B cell (primary cell): ENCODE measurements around the gene C2orf92. TPM values are rescaled to one million over a fixed set of nuclear protein-coding genes. Genes with fewer than 3 reads are reported as not detected.
"Not testable (repeated sequence)": the region's sequence is repeated elsewhere in the genome, so short reads cannot be mapped to it uniquely, and the experiment has no call there.

Source experiments
- ATAC-seq: fragments of 200-7000 bp; cut with Tn5 transposase; one replicate; pipeline ENCODE4 v1.10.0; 2021; ENCODE audit warnings: low read depth, mild to moderate bottlenecking, moderate number of reproducible peaks, moderate library complexity
- CTCF ChIA-PET: fragments of 350-600 bp; sonication (Branson Sonifier 250); formaldehyde crosslinking; loops from one replicate; lab custom pipeline; 2021; ENCODE audit warnings: antibody characterized with exemption, inconsistent platforms; lab: Charles Lee
- POLR2A ChIA-PET: fragments of 350-600 bp; sonication (Branson Sonifier 250); formaldehyde crosslinking; loops from one replicate; lab custom pipeline; 2021; ENCODE audit warnings: antibody characterized with exemption; lab: Charles Lee
- DNase-seq: peaks from one replicate; pipeline ENCODE4 v3.0.0; 2013
- H2AFZ ChIP-seq: 2 replicates; pipeline ENCODE4 v1.6.1; 2012; ENCODE audit warnings: mild to moderate bottlenecking, low read depth, low read length; ENCODE audit not compliant: insufficient read depth, poor library complexity, severe bottlenecking
- H3K27ac ChIP-seq, 2 donors: 1 replicate in 1 of 2; 2 replicates in 1 of 2; pipeline ENCODE4 v1.5.1; 2012 to 2013; ENCODE audit warnings: low read length in 2 of 2, mild to moderate bottlenecking in 2 of 2, moderate library complexity in 1 of 2
- H3K27me3 ChIP-seq, 4 experiments: fragments of 200-600 bp in 1 of 4; sonication (generic) in 1 of 4; replicated peaks in 1 of 4; 1 replicate in 2 of 4; 2 replicates in 2 of 4; pipeline versions ENCODE4 v1.6.1 to v1.7.0; 2013 to 2016; ENCODE audit warnings: low read length in 3 of 4, mild to moderate bottlenecking in 2 of 4, mixed read lengths in 1 of 4, moderate library complexity in 1 of 4; ENCODE audit not compliant: insufficient read depth in 4 of 4, control insufficient read depth in 3 of 4; ENCODE audit errors: control extremely low read depth in 1 of 4
- H3K36me3 ChIP-seq, 2 experiments: replicated peaks in 1 of 2; 1 replicate in 1 of 2; 2 replicates in 1 of 2; pipeline versions ENCODE4 v1.6.1 to v1.7.1; 2013; ENCODE audit warnings: low read length in 1 of 2; ENCODE audit not compliant: insufficient read depth in 2 of 2, control insufficient read depth in 1 of 2; ENCODE audit errors: control extremely low read depth in 1 of 2, extremely low read depth in 1 of 2
- H3K4me1 ChIP-seq, 2 donors: fragments of 200-600 bp in 1 of 2; sonication (generic) in 1 of 2; 1 replicate in 1 of 2; 2 replicates in 1 of 2; pipeline versions ENCODE4 v1.5.1 to v1.6.1; 2013 to 2017; ENCODE audit warnings: low read length in 2 of 2; ENCODE audit not compliant: control insufficient read depth in 2 of 2, insufficient read depth in 2 of 2
- H3K4me2 ChIP-seq: replicated peaks from 2 replicates; pipeline ENCODE3; 2012; ENCODE audit warnings: mild to moderate bottlenecking, low read depth, low read length; ENCODE audit not compliant: poor library complexity, severe bottlenecking
- H3K4me3 ChIP-seq, 5 experiments: fragments of 200-600 bp in 1 of 5; sonication (generic) in 1 of 5; 1 replicate in 3 of 5; 2 replicates in 2 of 5; pipeline versions ENCODE4 v1.5.1 to v1.7.0; 2011 to 2016; ENCODE audit warnings: low read length in 4 of 5, mild to moderate bottlenecking in 4 of 5, low read depth in 2 of 5, control low read depth in 1 of 5, moderate library complexity in 1 of 5; ENCODE audit not compliant: insufficient read depth in 1 of 5; ENCODE audit errors: control extremely low read depth in 1 of 5, extremely low read depth in 1 of 5
- H3K79me2 ChIP-seq: fragments of 200-600 bp; sonication (generic); one replicate; pipeline ENCODE4 v1.6.0; 2016; ENCODE audit warnings: low read length; ENCODE audit not compliant: control insufficient read depth, insufficient read depth
- H3K9ac ChIP-seq: fragments of 200-600 bp; sonication (generic); 2 replicates; pipeline ENCODE4 v1.6.1; 2017; ENCODE audit warnings: mild to moderate bottlenecking, low read length, moderate library complexity
- H3K9me3 ChIP-seq, 3 donors: one replicate each; pipeline versions ENCODE4 v1.6.1 to v1.7.1; 2013; ENCODE audit warnings: low read length in 2 of 3; ENCODE audit not compliant: control insufficient read depth in 2 of 3, insufficient read depth in 1 of 3; ENCODE audit errors: control extremely low read depth in 1 of 3
- H4K20me1 ChIP-seq: 2 replicates; pipeline ENCODE4 v1.6.0; 2012; ENCODE audit warnings: mild to moderate bottlenecking, low read length; ENCODE audit not compliant: insufficient read depth, control insufficient read depth, poor library complexity, severe bottlenecking
- H3K27ac Mint-ChIP-seq: one replicate; pipeline ENCODE4 v1.8.0; 2021; ENCODE audit warnings: mixed read lengths
- H3K27me3 Mint-ChIP-seq: one replicate; pipeline ENCODE4 v1.8.0; 2021; ENCODE audit warnings: mixed read lengths
- H3K4me1 Mint-ChIP-seq: one replicate; pipeline ENCODE4 v1.8.0; 2021; ENCODE audit warnings: mixed read lengths
- H3K4me3 Mint-ChIP-seq: one replicate; pipeline ENCODE4 v1.8.0; 2021; ENCODE audit warnings: mixed read lengths
- H3K9me3 Mint-ChIP-seq: one replicate; pipeline ENCODE4 v1.8.0; 2022; ENCODE audit warnings: mixed read lengths; ENCODE audit not compliant: insufficient read depth
- EZH2 ChIP-seq: IDR thresholded peaks from 2 replicates; pipeline ENCODE4 v1.6.1; 2012; ENCODE audit warnings: borderline replicate concordance, low read depth, mild to moderate bottlenecking, moderate library complexity, low read length; ENCODE audit not compliant: insufficient read depth, poor library complexity, severe bottlenecking
- WGBS: methylation state at CpG from one replicate; pipeline ENCODE4 v1.1.5; 2013; ENCODE audit warnings: missing lambda C conversion rate; ENCODE audit not compliant: insufficient coverage; 5-methylcytosine and 5-hydroxymethylcytosine counted together
- intact Hi-C: fragments of 100-400 bp; cut with micrococcal nuclease; formaldehyde crosslinking; loops from one replicate; pipeline ENCODE4 v1.10.0; 2022
- polyA plus RNA-seq: library from polyadenylated mRNA; depleted of rRNA; stranded (reverse); fragments of >200 nt; gene quantifications from 2 replicates; pipeline ENCODE4 v1.2.3, GENCODE V29; 2012
- total RNA-seq, 2 donors: library from RNA; stranded (reverse); fragments of 120-200 nt in 1 of 2; gene quantifications; 1 replicate in 1 of 2; 2 replicates in 1 of 2; pipeline versions ENCODE4 v1.2.3 to v1.2.4, GENCODE V29; 2013 to 2022
- TF ChIP-seq, protein P1 (sequence below): fragments of 200-600 bp; IDR thresholded peaks from one replicate; pipeline ENCODE4 v1.8.0; 2022; ENCODE audit warnings: antibody characterized with exemption, mild to moderate bottlenecking

C2orf92 gene
- total and polyA plus RNA-seq, 2 donors (not counting 1 experiment from before 2014, with no cell fraction given), result 15.3 to 18.9 TPM

DNA sequence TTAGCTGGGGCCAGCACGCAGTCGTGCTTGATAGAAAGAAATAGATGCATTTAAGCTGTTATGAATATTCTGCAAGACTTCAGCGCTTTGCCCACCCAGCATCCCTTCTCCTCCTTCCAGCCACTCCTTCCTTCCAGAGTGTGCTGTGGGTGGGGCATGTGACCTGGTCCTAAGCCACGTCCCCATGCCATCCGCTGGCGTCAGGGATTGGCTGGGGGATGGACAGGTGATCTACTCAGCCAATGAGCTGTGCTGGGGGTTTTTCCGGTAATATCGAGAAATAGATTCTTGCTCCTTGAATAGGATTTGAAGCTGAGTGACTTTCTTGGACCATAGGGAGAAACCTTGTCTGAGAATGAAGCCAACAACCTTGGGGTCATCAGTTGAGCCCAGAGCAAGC, 39.1 kb downstream of the C2orf92 start:
- H3K9ac ChIP-seq, result no peak overlapping the region
- Mint-ChIP-seq H3K4me3 (no peak overlapping the region), H3K9me3 (no peaks in the 10 kb centered on the region), H3K4me1 (peaks cover 7% of the 10 kb centered on the region), H3K27me3 (peaks cover 8% of the 10 kb centered on the region), H3K27ac (no peak overlapping the region)
- peaks cover 0 to 6% (median 0%) of the 10 kb centered on the region in 4 experiments for H3K27me3 ChIP-seq
- H3K4me1 ChIP-seq, result peaks cover 8 to 13% of the 10 kb centered on the region in 2 donors
- TF ChIP-seq, protein P1, sequence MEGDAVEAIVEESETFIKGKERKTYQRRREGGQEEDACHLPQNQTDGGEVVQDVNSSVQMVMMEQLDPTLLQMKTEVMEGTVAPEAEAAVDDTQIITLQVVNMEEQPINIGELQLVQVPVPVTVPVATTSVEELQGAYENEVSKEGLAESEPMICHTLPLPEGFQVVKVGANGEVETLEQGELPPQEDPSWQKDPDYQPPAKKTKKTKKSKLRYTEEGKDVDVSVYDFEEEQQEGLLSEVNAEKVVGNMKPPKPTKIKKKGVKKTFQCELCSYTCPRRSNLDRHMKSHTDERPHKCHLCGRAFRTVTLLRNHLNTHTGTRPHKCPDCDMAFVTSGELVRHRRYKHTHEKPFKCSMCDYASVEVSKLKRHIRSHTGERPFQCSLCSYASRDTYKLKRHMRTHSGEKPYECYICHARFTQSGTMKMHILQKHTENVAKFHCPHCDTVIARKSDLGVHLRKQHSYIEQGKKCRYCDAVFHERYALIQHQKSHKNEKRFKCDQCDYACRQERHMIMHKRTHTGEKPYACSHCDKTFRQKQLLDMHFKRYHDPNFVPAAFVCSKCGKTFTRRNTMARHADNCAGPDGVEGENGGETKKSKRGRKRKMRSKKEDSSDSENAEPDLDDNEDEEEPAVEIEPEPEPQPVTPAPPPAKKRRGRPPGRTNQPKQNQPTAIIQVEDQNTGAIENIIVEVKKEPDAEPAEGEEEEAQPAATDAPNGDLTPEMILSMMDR, result no peak
- TF ChIP-seq EZH2, result no peak
- DNase-seq (no peak), ATAC-seq (no peak)
- H3K79me2 ChIP-seq, result peaks cover 6% of the 10 kb centered on the region
- no peak overlapping the region for H2AFZ ChIP-seq
- 87% methylated on average over 4 of the region's 8 CpGs for WGBS
- H3K27ac ChIP-seq, result no peak overlapping the region
- intact Hi-C loops, result no loop called here
- no peaks in the 10 kb centered on the region for H3K36me3 ChIP-seq
- ChIA-PET CTCF (interaction anchor here (0.7 to 7.6 kb wide), 5 partner anchors 10 to 40 kb away, joined by 3 to 55 read pairs (median 3); no protein-coding TSS in a partner anchor), POLR2A (interaction anchor here (0.5 kb wide), 1 partner anchor 65 kb away, joined by 3 read pairs; no protein-coding TSS in a partner anchor)
- H3K4me3 ChIP-seq, result no peak overlapping the region
- H3K9me3 ChIP-seq, result peaks cover 0 to 5% (median 0%) of the 10 kb centered on the region in 3 donors
- no peak overlapping the region for H3K4me2 ChIP-seq
- no peaks in the 10 kb centered on the region for H4K20me1 ChIP-seq

DNA sequence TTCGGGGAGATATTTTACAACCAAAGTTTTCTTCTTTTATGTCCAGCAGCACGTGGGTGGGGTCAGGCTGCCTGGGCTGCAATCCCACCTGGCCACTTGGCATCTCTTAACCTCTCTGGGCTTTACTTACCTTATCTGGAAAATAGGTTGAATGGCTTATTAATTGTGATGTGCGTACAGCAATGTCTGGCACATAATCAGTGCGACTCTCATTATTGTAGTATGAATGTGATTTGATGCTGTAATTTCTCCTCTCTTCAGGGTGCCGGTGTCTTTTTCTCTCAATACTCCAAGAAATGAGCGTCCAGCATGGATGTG, 41.8 kb downstream of the C2orf92 start:
- Mint-ChIP-seq H3K4me3 (no peak overlapping the region), H3K27me3 (peaks cover 8% of the 10 kb centered on the region), H3K4me1 (peaks cover 15% of the 10 kb centered on the region), H3K9me3 (no peaks in the 10 kb centered on the region), H3K27ac (no peak overlapping the region)
- Histone ChIP-seq H3K27me3 (peaks cover 0 to 6% (median 0%) of the 10 kb centered on the region in 4 experiments), H3K4me1 (peaks cover 12 to 19% of the 10 kb centered on the region in 2 donors), H3K9ac (no peak overlapping the region), H2AFZ (no peak overlapping the region), H3K27ac (no peak overlapping the region), H4K20me1 (no peaks in the 10 kb centered on the region), H3K36me3 (no peaks in the 10 kb centered on the region), H3K79me2 (peaks cover 6% of the 10 kb centered on the region), H3K4me2 (no peak overlapping the region), H3K4me3 (no peak overlapping the region), H3K9me3 (peaks cover 0 to 10% (median 0%) of the 10 kb centered on the region in 3 donors)
- intact Hi-C loops, result no loop called here
- TF ChIP-seq, protein P1, result no peak
- no peak for TF ChIP-seq EZH2
- no peak for ATAC-seq
- POLR2A ChIA-PET, result no interaction called here
- WGBS, result 96% methylated on average over 4 of the region's 6 CpGs
- DNase-seq, result no peak
- CTCF ChIA-PET, result interaction anchor here (0.7 to 7.6 kb wide), 2 partner anchors 13 to 37 kb away, joined by 3 to 55 read pairs; no protein-coding TSS in a partner anchor

DNA sequence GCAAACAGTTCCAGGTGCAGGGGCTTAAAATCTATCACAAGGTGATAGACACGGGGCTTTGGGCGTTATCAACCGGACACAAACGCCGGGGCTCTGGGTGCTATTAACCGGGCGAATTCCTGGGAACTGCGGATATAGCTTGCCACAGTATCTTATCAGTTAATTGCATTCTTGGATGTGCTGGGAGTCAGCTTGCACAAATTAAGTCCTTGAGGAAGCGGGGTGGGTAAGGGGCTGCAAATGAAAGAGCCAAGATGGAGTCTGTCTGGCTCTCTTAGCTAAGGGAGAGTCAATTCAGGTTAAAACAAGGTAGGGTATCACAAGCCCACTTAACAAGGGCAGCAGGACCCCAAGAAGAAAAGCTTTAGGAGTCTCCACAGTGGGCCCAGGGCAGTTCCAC, 42.7 kb downstream of the C2orf92 start:
- H3K4me1 Mint-ChIP-seq, result peaks cover 20% of the 10 kb centered on the region
- CTCF ChIA-PET, result interaction anchor here (7.6 kb wide), 1 partner anchor 14 kb away, joined by 55 read pairs; no protein-coding TSS in a partner anchor
- intact Hi-C loops, DNase-seq, H3K9ac ChIP-seq, H3K36me3 ChIP-seq, H3K27ac Mint-ChIP-seq, H2AFZ ChIP-seq, ATAC-seq, H3K9me3 Mint-ChIP-seq, H3K27me3 ChIP-seq, H4K20me1 ChIP-seq, H3K4me3 Mint-ChIP-seq, H3K27me3 Mint-ChIP-seq, H3K4me3 ChIP-seq, H3K4me2 ChIP-seq, H3K27ac ChIP-seq, H3K79me2 ChIP-seq, POLR2A ChIA-PET: not testable (repeated sequence)
- H3K4me1 ChIP-seq, result peaks cover 12 to 19% of the 10 kb centered on the region in 2 donors
- peaks cover 0 to 10% (median 0%) of the 10 kb centered on the region in 3 donors for H3K9me3 ChIP-seq
- WGBS, result 98% methylated on average over 8 of the region's 9 CpGs
